Endodermal cell (in vitro differentiated cells): ENCODE results near the gene PREX1. TPM values are rescaled to one million over a fixed set of nuclear protein-coding genes. Genes with fewer than 3 reads are reported as not detected.
"Not testable (repeated sequence)": the region's sequence is repeated elsewhere in the genome, so short reads cannot be mapped to it uniquely, and the experiment has no call there.

Source experiments
- DNase-seq: peaks from one replicate; pipeline ENCODE4 v3.0.0-alpha.2; 2017
- H3K27ac ChIP-seq: 2 replicates; pipeline ENCODE4 v1.5.1; 2013; ENCODE audit warnings: mild to moderate bottlenecking, low read depth, low read length, moderate library complexity
- H3K27me3 ChIP-seq: 2 replicates; pipeline ENCODE4 v1.6.1; 2013; ENCODE audit warnings: mild to moderate bottlenecking, low read length, moderate library complexity; ENCODE audit not compliant: insufficient read depth, control insufficient read depth, poor library complexity, severe bottlenecking
- H3K36me3 ChIP-seq: 2 replicates; pipeline ENCODE4 v1.7.0; 2013; ENCODE audit warnings: mild to moderate bottlenecking, low read length, moderate library complexity; ENCODE audit not compliant: control insufficient read depth, insufficient read depth
- H3K4me1 ChIP-seq: one replicate; pipeline ENCODE4 v1.7.0; 2013; ENCODE audit warnings: low read length; ENCODE audit not compliant: control insufficient read depth, insufficient read depth
- H3K4me3 ChIP-seq: 2 replicates; pipeline ENCODE4 v1.5.1; 2013; ENCODE audit warnings: mild to moderate bottlenecking, low read length, moderate library complexity
- H3K9ac ChIP-seq: 2 replicates; pipeline ENCODE4 v1.6.1; 2013; ENCODE audit warnings: mild to moderate bottlenecking, low read length, moderate library complexity; ENCODE audit not compliant: poor library complexity, severe bottlenecking; ENCODE audit errors: extremely low read depth
- H3K9me3 ChIP-seq: 2 replicates; pipeline ENCODE4 v1.6.1; 2013; ENCODE audit warnings: mild to moderate bottlenecking, low read length, moderate library complexity; ENCODE audit not compliant: control insufficient read depth
- H3K27ac Mint-ChIP-seq: 2 replicates; pipeline ENCODE4 v1.8.0; 2020; ENCODE audit warnings: mixed read lengths
- H3K27me3 Mint-ChIP-seq: 2 replicates; pipeline ENCODE4 v1.8.0; 2021; ENCODE audit warnings: mild to moderate bottlenecking, mixed read lengths; ENCODE audit not compliant: insufficient read depth
- H3K36me3 Mint-ChIP-seq: 2 replicates; pipeline ENCODE4 v1.8.0; 2020; ENCODE audit warnings: low read depth, mixed read lengths
- H3K4me1 Mint-ChIP-seq: 2 replicates; pipeline ENCODE4 v1.8.0; 2020; ENCODE audit warnings: mixed read lengths
- H3K4me3 Mint-ChIP-seq: 2 replicates; pipeline ENCODE4 v1.8.0; 2020; ENCODE audit warnings: mild to moderate bottlenecking, moderate library complexity, mixed read lengths
- H3K9me3 Mint-ChIP-seq: 2 replicates; pipeline ENCODE4 v1.8.0; 2020; ENCODE audit warnings: mild to moderate bottlenecking, mixed read lengths
- CTCF ChIP-seq: fragments of 200-600 bp; sonication (generic); conservative IDR thresholded peaks from 2 replicates; pipeline ENCODE4 v1.5.0; 2021; ENCODE audit warnings: antibody characterized with exemption, mild to moderate bottlenecking
- WGBS, 2 experiments: methylation state at CpG; one replicate each; pipeline versions ENCODE4 v1.1.5 to v1.1.7; 2013; ENCODE audit warnings: missing lambda C conversion rate in 2 of 2, mixed read lengths in 1 of 2; ENCODE audit not compliant: insufficient coverage in 1 of 2, insufficient read length in 1 of 2; 5-methylcytosine and 5-hydroxymethylcytosine counted together
- total RNA-seq, 2 donors: library from RNA; stranded (reverse); fragmentation: NEBNext Ultra II Directional in 1 of 2; extraction: Animal tissue kit (Norgen Biotek cat#: 25700) in 1 of 2; gene quantifications; 2 replicates in 1 of 2; 3 replicates in 1 of 2; pipeline ENCODE4 v1.2.1, GENCODE V29; 2021

The PREX1 gene
- total RNA-seq, 2 donors from 2014 or later = 65.3 to 70.5 TPM

GRCh38 chr20:48812600-48813445 lies 15.0 kb downstream of the PREX1 start:
- Histone ChIP-seq H3K4me1 (no peaks in the 10 kb centered on the region), H3K36me3 (peaks cover 24% of the 10 kb centered on the region), H3K9ac (no peak overlapping the region), H3K27me3 (no peaks in the 10 kb centered on the region), H3K4me3 (no peak overlapping the region), H3K27ac (no peak overlapping the region), H3K9me3 (no peaks in the 10 kb centered on the region)
- Mint-ChIP-seq H3K27me3 (no peaks in the 10 kb centered on the region), H3K9me3 (peaks cover 4% of the 10 kb centered on the region), H3K27ac (no peak overlapping the region), H3K36me3 (peaks cover 39% of the 10 kb centered on the region), H3K4me3 (no peak overlapping the region), H3K4me1 (peaks cover 8% of the 10 kb centered on the region)
- no peak for TF ChIP-seq CTCF
- no peak for DNase-seq
- WGBS, 2 experiments = 94 to 98% methylated on average over 13 to 14 of the region's 15 CpGs

- H3K27me3 ChIP-seq, DNase-seq, H3K9me3 ChIP-seq, H3K9ac ChIP-seq, H3K27ac Mint-ChIP-seq, H3K27me3 Mint-ChIP-seq, H3K4me1 ChIP-seq, H3K4me1 Mint-ChIP-seq, H3K27ac ChIP-seq, H3K4me3 ChIP-seq, H3K4me3 Mint-ChIP-seq: not testable (repeated sequence)
- Mint-ChIP-seq H3K36me3 (peaks cover 38% of the 10 kb centered on the region), H3K9me3 (peaks cover 10% of the 10 kb centered on the region)
- peaks cover 23% of the 10 kb centered on the region for H3K36me3 ChIP-seq
- 73% methylated on average over 1 of the region's 1 CpG; no CpG with 5 or more reads in 1 of the 2 experiments for WGBS, 2 experiments
Observed at GRCh38 chr20:48812114-48812513, 15.7 kb downstream of the PREX1 start.

GRCh38 chr20:48809673-48810072 lies 18.1 kb downstream of the PREX1 start:
- no peaks in the 10 kb centered on the region for H3K27me3 Mint-ChIP-seq
- no peak for DNase-seq
- Histone ChIP-seq H3K36me3 (peaks cover 21% of the 10 kb centered on the region), H3K27ac (no peak overlapping the region), H3K27me3 (no peaks in the 10 kb centered on the region), H3K9ac (no peak overlapping the region), H3K4me3 (no peak overlapping the region), H3K4me1 (no peaks in the 10 kb centered on the region), H3K9me3 (peaks cover 11% of the 10 kb centered on the region)
- H3K9me3 Mint-ChIP-seq = peaks cover 15% of the 10 kb centered on the region
- 95 to 100% methylated on average over 2 to 5 of the region's 5 CpGs for WGBS, 2 experiments
- H3K36me3 Mint-ChIP-seq = peaks cover 45% of the 10 kb centered on the region
- H3K4me3 Mint-ChIP-seq = no peak overlapping the region
- H3K4me1 Mint-ChIP-seq = peaks cover under 1% of the 10 kb centered on the region
- no peak overlapping the region for H3K27ac Mint-ChIP-seq
- TF ChIP-seq CTCF = no peak
